ENCODE measurements around the gene ACVR1C. TPM values are rescaled to one million over a fixed set of nuclear protein-coding genes. Genes with fewer than 3 reads are reported as not detected.

The ACVR1C gene
- total RNA-seq, 1 donor from 2014 or later = not detected

GRCh38 chr2:157486596-157487270 lies 141.9 kb downstream of the ACVR1C start:
- Histone ChIP-seq H3K36me3 (no peaks in the 10 kb centered on the region), H3K27me3 (no peaks in the 10 kb centered on the region), H3K9me3 (no peaks in the 10 kb centered on the region), H3K4me1 (no peaks in the 10 kb centered on the region), H3K4me3 (no peak overlapping the region), H3K27ac (no peak overlapping the region)
- intact Hi-C loops (cut with DNase I) = no loop called here
- no peak for TF ChIP-seq CTCF (IDR thresholded peaks at IDR 0.05)
- no peak for DNase-seq (ENCODE audit: low spot score in 2 of 2)

- H3K4me3 ChIP-seq = no peak overlapping the region
- no peak for TF ChIP-seq CTCF (IDR thresholded peaks at IDR 0.05)
- DNase-seq (ENCODE audit: low spot score in 2 of 2) = peak in 1 of 2 donors; percentile 74
- no peaks in the 10 kb centered on the region for H3K36me3 ChIP-seq
- no peak overlapping the region for H3K27ac ChIP-seq
- no peaks in the 10 kb centered on the region for H3K27me3 ChIP-seq
- no peaks in the 10 kb centered on the region for H3K9me3 ChIP-seq
- intact Hi-C loops (cut with DNase I) = no loop called here
- H3K4me1 ChIP-seq = no peaks in the 10 kb centered on the region
Measured at GRCh38 chr2:157480182-157480961, 148.3 kb downstream of the ACVR1C start.

GRCh38 chr2:157479081-157480027 lies 149.3 kb downstream of the ACVR1C start:
- Histone ChIP-seq H3K4me3 (no peak overlapping the region), H3K36me3 (no peaks in the 10 kb centered on the region), H3K4me1 (no peaks in the 10 kb centered on the region), H3K27ac (no peak overlapping the region), H3K27me3 (no peaks in the 10 kb centered on the region), H3K9me3 (no peaks in the 10 kb centered on the region)
- intact Hi-C loops (cut with DNase I) = no loop called here
- no peak for TF ChIP-seq CTCF (IDR thresholded peaks at IDR 0.05)
- no peak for DNase-seq (ENCODE audit: low spot score in 2 of 2)

- intact Hi-C loops (cut with DNase I) = no loop called here
- Histone ChIP-seq H3K36me3 (no peaks in the 10 kb centered on the region), H3K27me3 (no peaks in the 10 kb centered on the region), H3K4me1 (no peaks in the 10 kb centered on the region), H3K27ac (no peak overlapping the region), H3K9me3 (no peaks in the 10 kb centered on the region), H3K4me3 (no peak overlapping the region)
- TF ChIP-seq CTCF (IDR thresholded peaks at IDR 0.05) = no peak
- DNase-seq (ENCODE audit: low spot score in 2 of 2) = no peak
Measured at GRCh38 chr2:157477919-157478318, 150.7 kb downstream of the ACVR1C start.

- no peak overlapping the region for H3K4me3 ChIP-seq
- intact Hi-C loops (cut with DNase I) = no loop called here
- H3K4me1 ChIP-seq = no peaks in the 10 kb centered on the region
- H3K36me3 ChIP-seq = no peaks in the 10 kb centered on the region
- DNase-seq (ENCODE audit: low spot score in 2 of 2) = no peak
- H3K27me3 ChIP-seq = no peaks in the 10 kb centered on the region
- H3K9me3 ChIP-seq = no peaks in the 10 kb centered on the region
- H3K27ac ChIP-seq = no peak overlapping the region
- TF ChIP-seq CTCF (IDR thresholded peaks at IDR 0.05) = no peak
Measured at GRCh38 chr2:157476953-157477709, 151.5 kb downstream of the ACVR1C start.
